GM23338 (cell line): ENCODE results near the gene GSG1L. TPM values are rescaled to one million over a fixed set of nuclear protein-coding genes. Genes with fewer than 3 reads are reported as not detected.

Source experiments
- ATAC-seq: fragments of 200-7000 bp; cut with Tn5 transposase; 3 replicates; pipeline ENCODE4 v1.9.1; 2020
- DNase-seq: peaks from one replicate; pipeline ENCODE4 v3.0.0-alpha.2; 2015; ENCODE audit warnings: low spot score
- H2AFZ ChIP-seq: fragments of 200-600 bp; sonication (generic); 2 replicates; pipeline ENCODE4 v1.8.0; 2016; ENCODE audit warnings: antibody characterized with exemption, mild to moderate bottlenecking, moderate library complexity
- H3F3A ChIP-seq: fragments of 200-600 bp; sonication (generic); replicated peaks from 2 replicates; pipeline ENCODE4 v1.8.0; 2017; ENCODE audit warnings: antibody characterized with exemption, mixed run types, low read depth
- H3K27ac ChIP-seq: fragments of 200-600 bp; sonication (generic); 2 replicates; pipeline ENCODE4 v1.6.1; 2016; ENCODE audit warnings: low read depth
- H3K27me3 ChIP-seq: fragments of 200-600 bp; sonication (generic); 2 replicates; pipeline ENCODE4 v1.8.0; 2016; ENCODE audit warnings: mild to moderate bottlenecking, mixed run types, moderate library complexity; ENCODE audit not compliant: insufficient read depth
- H3K36me3 ChIP-seq: fragments of 200-600 bp; sonication (generic); 2 replicates; pipeline ENCODE4 v1.8.0; 2016; ENCODE audit warnings: mild to moderate bottlenecking; ENCODE audit not compliant: insufficient read depth
- H3K4me1 ChIP-seq: fragments of 200-600 bp; sonication (generic); 2 replicates; pipeline ENCODE4 v1.8.0; 2016; ENCODE audit warnings: mild to moderate bottlenecking, moderate library complexity; ENCODE audit not compliant: insufficient read depth
- H3K4me2 ChIP-seq: fragments of 200-600 bp; sonication (generic); 2 replicates; pipeline ENCODE4 v1.7.1; 2017; ENCODE audit warnings: mixed run types
- H3K4me3 ChIP-seq: fragments of 200-600 bp; sonication (generic); 2 replicates; pipeline ENCODE4 v1.6.1; 2016; ENCODE audit warnings: mixed run types
- H3K79me2 ChIP-seq: fragments of 200-600 bp; sonication (generic); replicated peaks from 2 replicates; pipeline ENCODE4 v1.8.0; 2017; ENCODE audit warnings: mild to moderate bottlenecking; ENCODE audit not compliant: insufficient read depth
- H3K9me2 ChIP-seq: fragments of 200-600 bp; sonication (generic); 2 replicates; pipeline ENCODE4 v1.8.0; 2017; ENCODE audit not compliant: insufficient read depth
- H4K20me1 ChIP-seq: fragments of 200-600 bp; sonication (generic); replicated peaks from 2 replicates; pipeline ENCODE4 v1.8.0; 2017; ENCODE audit warnings: mild to moderate bottlenecking; ENCODE audit not compliant: insufficient read depth
- H3K27ac Mint-ChIP-seq: 2 replicates; pipeline ENCODE4 v1.8.0; 2020; ENCODE audit warnings: inconsistent platforms, mild to moderate bottlenecking, moderate library complexity, mixed read lengths
- H3K27me3 Mint-ChIP-seq: 3 replicates; pipeline ENCODE4 v1.8.0; 2022; ENCODE audit warnings: low read depth, mild to moderate bottlenecking, moderate library complexity, mixed read lengths, inconsistent platforms; ENCODE audit not compliant: insufficient read depth, poor library complexity
- H3K36me3 Mint-ChIP-seq: 3 replicates; pipeline ENCODE4 v1.8.0; 2021; ENCODE audit warnings: low read depth, mild to moderate bottlenecking, inconsistent platforms, moderate library complexity, mixed read lengths
- H3K4me1 Mint-ChIP-seq: 3 replicates; pipeline ENCODE4 v1.8.0; 2020; ENCODE audit warnings: mild to moderate bottlenecking, inconsistent platforms, mixed read lengths
- H3K4me3 Mint-ChIP-seq: 3 replicates; pipeline ENCODE4 v1.8.0; 2021; ENCODE audit warnings: moderate library complexity, mild to moderate bottlenecking, inconsistent platforms, mixed read lengths
- H3K9me3 Mint-ChIP-seq: 3 replicates; pipeline ENCODE4 v1.8.0; 2020; ENCODE audit warnings: moderate library complexity, mild to moderate bottlenecking, inconsistent platforms, mixed read lengths
- CTCF ChIP-seq, 2 experiments: fragments of 200-600 bp in 1 of 2; sonication (generic) in 1 of 2; conservative IDR thresholded peaks; 2 replicates each; pipeline versions ENCODE4 v1.5.1 to v1.6.1; 2016 to 2017; ENCODE audit warnings: antibody characterized with exemption in 2 of 2, low read depth in 2 of 2, mild to moderate bottlenecking in 2 of 2, moderate library complexity in 1 of 2
- EZH2 ChIP-seq: fragments of 200-600 bp; sonication (generic); IDR thresholded peaks from one replicate; pipeline ENCODE4 v1.8.0; 2017; ENCODE audit warnings: antibody characterized with exemption, mild to moderate bottlenecking, low read depth; ENCODE audit not compliant: unreplicated experiment
- EZH2phosphoT487 ChIP-seq: fragments of 200-600 bp; sonication (generic); IDR thresholded peaks from one replicate; pipeline ENCODE4 v1.8.1; 2018; ENCODE audit warnings: antibody characterized with exemption; ENCODE audit not compliant: unreplicated experiment
- JUNB ChIP-seq: IDR thresholded peaks from one replicate; pipeline ENCODE4 v1.6.1; 2016; ENCODE audit warnings: antibody characterized with exemption; ENCODE audit not compliant: unreplicated experiment
- NANOG ChIP-seq: IDR thresholded peaks from 2 replicates; pipeline ENCODE4 v1.6.1; 2016; ENCODE audit warnings: antibody characterized with exemption, borderline replicate concordance
- POLR2AphosphoS5 ChIP-seq: IDR thresholded peaks from 2 replicates; pipeline ENCODE4 v1.6.1; 2016; ENCODE audit warnings: antibody characterized with exemption, low read depth
- REST ChIP-seq: IDR thresholded peaks from one replicate; pipeline ENCODE4 v1.6.1; 2018; ENCODE audit warnings: antibody characterized with exemption; ENCODE audit not compliant: unreplicated experiment
- STAT1 ChIP-seq: IDR thresholded peaks from one replicate; pipeline ENCODE4 v1.6.1; 2016; ENCODE audit warnings: antibody characterized with exemption; ENCODE audit not compliant: unreplicated experiment
- ZNF114 ChIP-seq: fragments of 250-450 bp; sonication (Bioruptor Pico); IDR thresholded peaks from 2 replicates; pipeline ENCODE4 v1.5.0; 2020; ENCODE audit warnings: mild to moderate bottlenecking, moderate library complexity
- ZNF462 ChIP-seq: fragments of 250-450 bp; sonication (Bioruptor Pico); IDR thresholded peaks from 2 replicates; pipeline ENCODE4 v1.5.0; 2020; ENCODE audit warnings: mild to moderate bottlenecking, moderate library complexity
- polyA plus RNA-seq: library from polyadenylated mRNA; unstranded; fragments of >200 nt; fragmentation: Nextera tagmentation; extraction: Ambion mirVana; gene quantifications from 2 replicates; pipeline ENCODE4 v1.2.1, GENCODE V29; 2016
- total RNA-seq: library from RNA; depleted of rRNA; stranded (reverse); fragments of >200 nt; shearing (Covaris generic); gene quantifications from 2 replicates; pipeline ENCODE4 v1.2.3, GENCODE V29; 2014

GSG1L gene
- total and polyA plus RNA-seq, 2 experiments from 2014 or later: 0.36 to 0.63 TPM

- TF ChIP-seq ZNF462 (CRISPR knock-in tag) (no peak), EZH2phosphoT487 (no peak), STAT1 (no peak), CTCF (conservative IDR thresholded peaks at IDR 0.05; ENCODE audit: low read depth in 2 of 2) (no peak), NANOG (no peak), JUNB (no peak), EZH2 (no peak), ZNF114 (CRISPR knock-in tag) (no peak), POLR2AphosphoS5 (no peak)
Observed at GRCh38 chr16:27745348-27745747, 318.2 kb downstream of the GSG1L start (continued).

GRCh38 chr16:27743963-27744362 is 319.6 kb downstream of the GSG1L start:
- H3K27me3 ChIP-seq: no peaks in the 10 kb centered on the region
- H3F3A ChIP-seq: no peaks in the 10 kb centered on the region
- H3K4me2 ChIP-seq: no peak overlapping the region
- peaks cover 3% of the 10 kb centered on the region; the same call in 1 of the 3 replicates for H3K36me3 Mint-ChIP-seq
- H3K4me3 Mint-ChIP-seq: no peak overlapping the region
- no peak for ATAC-seq
- peaks cover 3% of the 10 kb centered on the region; the same call in 2 of the 3 replicates for H3K4me1 Mint-ChIP-seq
- no peaks in the 10 kb centered on the region for H3K9me3 Mint-ChIP-seq
- H4K20me1 ChIP-seq: no peaks in the 10 kb centered on the region; the same call in 1 of the 2 replicates
- DNase-seq: no peak
- no peaks in the 10 kb centered on the region for H3K9me2 ChIP-seq
- peaks cover 11% of the 10 kb centered on the region for H3K27me3 Mint-ChIP-seq
- TF ChIP-seq CTCF (conservative IDR thresholded peaks at IDR 0.05; ENCODE audit: low read depth in 2 of 2): no peak
- no peak for TF ChIP-seq STAT1
- no peak for TF ChIP-seq EZH2phosphoT487
- no peak for TF ChIP-seq EZH2
- TF ChIP-seq NANOG: no peak
- TF ChIP-seq REST: no peak
- no peak for TF ChIP-seq ZNF114 (CRISPR knock-in tag)
- H2AFZ ChIP-seq: no peak overlapping the region
- H3K27ac ChIP-seq: no peak overlapping the region
- H3K4me1 ChIP-seq: no peaks in the 10 kb centered on the region
- no peaks in the 10 kb centered on the region for H3K79me2 ChIP-seq
- H3K27ac Mint-ChIP-seq: no peak overlapping the region
- H3K36me3 ChIP-seq: no peaks in the 10 kb centered on the region
- no peak overlapping the region for H3K4me3 ChIP-seq
